Urinary bladder (tissue), 4 donors: Measurements from ENCODE around the gene HBS1L. TPM values are rescaled to one million over a fixed set of nuclear protein-coding genes. Genes with fewer than 3 reads are reported as not detected.

Experiments
- DNase-seq: peaks from one replicate; pipeline ENCODE4 v3.0.0-alpha.2; 2015; ENCODE audit errors: extremely low spot score
- H3K27ac ChIP-seq: one replicate; pipeline ENCODE4 v1.5.1; 2013; ENCODE audit warnings: low read depth, mild to moderate bottlenecking, moderate library complexity
- H3K36me3 ChIP-seq: one replicate; pipeline ENCODE4 v1.6.1; 2013; ENCODE audit warnings: mild to moderate bottlenecking, moderate library complexity; ENCODE audit not compliant: insufficient read depth
- H3K4me1 ChIP-seq: one replicate; pipeline ENCODE4 v1.6.1; 2013; ENCODE audit warnings: mild to moderate bottlenecking, moderate library complexity; ENCODE audit not compliant: insufficient read depth
- H3K4me3 ChIP-seq: one replicate; pipeline ENCODE4 v1.5.1; 2013; ENCODE audit warnings: low read depth, low read length
- whole genome bisulfite sequencing: extraction: QIAGEN DNeasy Blood & Tissue Kit; methylation state at CpG from one replicate; pipeline ENCODE4 v1.1.7; 2013; 5-methylcytosine and 5-hydroxymethylcytosine counted together
- polyA plus RNA-seq: library from polyadenylated mRNA; stranded (reverse); fragments of 200-250 nt; gene quantifications from one replicate; pipeline ENCODE4 v1.2.3, GENCODE V29; 2013
- total RNA-seq: library from RNA; depleted of rRNA; stranded (reverse); fragments of >200 nt; gene quantifications from one replicate; pipeline ENCODE4 v1.2.3, GENCODE V29; 2014
- donor health status: healthy with polysubstance abuse.
- donor health status: healthy.

The HBS1L gene
- total RNA-seq (105 TPM), polyA plus RNA-seq (47.3 TPM)

DNA sequence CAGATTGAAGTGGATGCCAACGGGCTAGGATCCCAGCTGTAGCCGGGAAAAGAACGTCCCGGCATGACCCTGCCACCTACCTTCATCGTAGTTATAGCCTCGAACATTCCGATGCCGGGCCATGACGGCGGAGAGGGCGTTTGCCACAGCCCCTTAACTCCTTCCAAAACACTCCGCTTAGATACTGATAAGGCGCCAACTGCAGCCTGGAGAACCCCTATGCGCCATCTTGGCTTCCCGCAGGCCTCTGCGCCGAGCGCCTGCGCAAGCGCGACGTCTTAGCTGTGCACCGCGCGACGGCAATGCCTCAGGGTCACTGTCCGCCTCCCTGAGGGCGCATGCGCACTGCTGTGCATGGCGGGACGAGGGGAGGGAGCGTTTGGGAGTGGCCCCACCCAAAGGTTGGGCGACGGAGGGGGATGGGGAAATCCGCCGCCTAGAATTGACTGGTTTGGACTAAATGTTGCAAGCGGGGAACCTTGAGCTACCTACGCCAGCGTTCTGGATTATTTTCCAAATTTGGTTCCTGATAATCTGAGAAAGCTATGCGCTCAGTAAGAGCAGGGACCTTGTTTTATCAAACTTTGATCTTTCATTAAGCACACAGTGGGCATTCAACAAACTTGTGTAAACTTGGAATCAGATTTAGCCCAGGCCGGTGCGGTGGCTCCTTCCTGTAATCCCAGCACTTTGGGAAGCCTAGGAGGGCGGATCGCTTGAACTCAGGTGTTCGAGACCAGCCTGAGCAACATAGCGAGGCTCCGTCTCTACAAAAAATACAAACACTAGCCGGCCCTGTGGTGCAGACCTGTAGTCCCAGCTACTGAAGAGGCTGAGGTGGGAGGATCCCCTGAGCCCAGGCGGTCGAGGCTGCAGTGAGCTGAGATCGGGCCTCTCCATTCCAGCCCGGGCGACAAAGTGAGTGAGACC, at the start of gene HBS1L:
TSS of gene HBS1L (minus strand) at position 254 of the 930 bp plus-strand sequence. CDS start at position 123, 131 bp downstream.
- Histone ChIP-seq H3K4me3 (peak within 1 kb of the TSS; percentile 55), H3K4me1 (no peaks in the 10 kb centered on the region), H3K27ac (peak within 1 kb of the TSS; percentile 76), H3K36me3 (no peaks in the 10 kb centered on the region)
- peak; percentile 93 for DNase-seq
- 13% methylated on average over 53 of the region's 53 CpGs for WGBS

GRCh38 chr6:135104199-135104598, 49.6 kb upstream of the HBS1L start:
- H3K4me1 ChIP-seq = no peaks in the 10 kb centered on the region
- no peaks in the 10 kb centered on the region for H3K36me3 ChIP-seq
- no peak overlapping the region for H3K4me3 ChIP-seq
- WGBS = 85% methylated on average over 4 of the region's 4 CpGs
- H3K27ac ChIP-seq = no peak overlapping the region
- DNase-seq = no peak

- H3K4me1 ChIP-seq = no peaks in the 10 kb centered on the region
- no peak overlapping the region for H3K4me3 ChIP-seq
- H3K27ac ChIP-seq = no peak overlapping the region
- no peaks in the 10 kb centered on the region for H3K36me3 ChIP-seq
- DNase-seq = no peak
These were observed 47.6 kb upstream of the HBS1L start for GRCh38 chr6:135102191-135102590.

DNA sequence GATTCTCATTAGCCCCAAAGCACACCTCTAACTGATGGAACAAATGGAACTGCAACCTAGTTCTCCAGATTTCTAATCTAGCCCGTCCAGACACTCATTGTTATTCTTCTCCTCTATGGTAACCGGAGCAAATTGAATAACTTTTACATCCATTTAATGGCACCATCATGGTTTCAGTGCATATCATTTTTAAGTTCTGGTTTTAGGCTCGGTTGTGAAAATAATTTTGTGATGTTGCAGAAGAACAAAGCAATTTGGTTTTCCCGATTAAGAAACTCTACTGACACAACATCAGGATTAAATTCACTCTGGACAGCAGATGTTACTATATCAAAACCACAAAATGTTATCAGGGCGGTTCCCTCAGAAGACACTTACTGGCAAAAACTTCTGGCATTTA, 42.5 kb upstream of the HBS1L start:
- 63% methylated on average over 5 of the region's 5 CpGs for WGBS
- Histone ChIP-seq H3K4me3 (no peak overlapping the region), H3K36me3 (no peaks in the 10 kb centered on the region), H3K4me1 (no peaks in the 10 kb centered on the region), H3K27ac (no peak overlapping the region)
- DNase-seq = no peak

DNA sequence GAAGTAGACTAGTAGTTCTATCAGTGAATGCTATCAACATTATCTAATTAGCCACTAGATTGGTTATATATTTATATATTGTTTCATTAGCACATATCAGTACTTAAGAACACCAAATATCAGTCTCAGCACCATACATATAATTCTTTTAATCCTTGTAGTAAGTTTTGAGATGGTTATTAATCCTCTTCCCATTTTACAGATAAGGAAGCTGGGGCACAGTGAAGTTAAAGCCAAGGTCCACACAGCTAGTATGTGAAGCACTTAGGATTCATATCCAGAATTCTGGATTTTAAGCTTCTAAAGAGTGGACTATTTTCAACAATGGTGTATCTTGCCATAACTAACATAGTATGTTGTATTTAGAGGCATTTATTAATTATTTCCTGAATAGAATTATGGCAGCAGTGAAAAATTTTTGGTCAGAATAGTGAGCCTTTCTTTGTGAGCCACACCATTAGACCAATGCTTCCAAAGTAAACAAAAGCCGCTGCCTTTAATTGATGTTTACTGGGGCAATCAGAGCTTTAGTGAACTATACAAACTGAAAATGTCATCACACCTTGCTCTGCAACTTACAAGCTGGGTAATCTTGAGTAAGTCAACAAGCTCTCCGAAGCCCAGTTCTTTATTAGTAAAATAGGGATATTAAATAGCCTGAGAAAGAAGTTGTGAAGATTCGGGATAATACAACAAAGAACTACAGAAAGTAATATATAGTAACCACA, 41.9 kb upstream of the HBS1L start:
- 54% methylated on average over 3 of the region's 3 CpGs for WGBS
- no peaks in the 10 kb centered on the region for H3K4me1 ChIP-seq
- H3K36me3 ChIP-seq = no peaks in the 10 kb centered on the region
- H3K27ac ChIP-seq = no peak overlapping the region
- no peak overlapping the region for H3K4me3 ChIP-seq
- no peak for DNase-seq

- Histone ChIP-seq H3K27ac (no peak overlapping the region), H3K36me3 (no peaks in the 10 kb centered on the region), H3K4me3 (no peak overlapping the region), H3K4me1 (no peaks in the 10 kb centered on the region)
- DNase-seq = no peak
- 71% methylated on average over 3 of the region's 3 CpGs for WGBS
These were observed 41.1 kb upstream of the HBS1L start for GRCh38 chr6:135095716-135096115.

DNA sequence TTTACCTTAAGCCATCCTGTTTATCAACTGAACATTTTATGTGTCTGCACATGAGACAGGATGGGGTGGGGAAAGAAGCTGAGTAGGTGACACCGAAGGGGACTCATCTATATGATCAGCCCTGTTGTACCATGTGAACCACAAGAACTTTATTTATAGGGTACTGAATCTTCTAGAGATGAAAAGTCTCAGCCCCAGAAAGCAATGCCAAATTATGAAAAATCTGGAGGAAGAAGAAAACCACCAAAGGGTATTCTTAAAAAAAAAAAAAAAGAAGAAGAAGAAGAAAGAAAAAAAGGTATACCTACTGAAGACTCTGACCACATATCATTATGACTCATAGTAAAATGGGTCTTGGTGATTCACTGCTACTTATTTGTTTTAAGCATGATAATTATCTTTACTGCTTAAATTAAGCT, 39.8 kb upstream of the HBS1L start:
- Histone ChIP-seq H3K4me1 (no peaks in the 10 kb centered on the region), H3K27ac (no peak overlapping the region), H3K4me3 (no peak overlapping the region), H3K36me3 (no peaks in the 10 kb centered on the region)
- WGBS = 87% methylated on average over 1 of the region's 1 CpG
- no peak for DNase-seq

DNA sequence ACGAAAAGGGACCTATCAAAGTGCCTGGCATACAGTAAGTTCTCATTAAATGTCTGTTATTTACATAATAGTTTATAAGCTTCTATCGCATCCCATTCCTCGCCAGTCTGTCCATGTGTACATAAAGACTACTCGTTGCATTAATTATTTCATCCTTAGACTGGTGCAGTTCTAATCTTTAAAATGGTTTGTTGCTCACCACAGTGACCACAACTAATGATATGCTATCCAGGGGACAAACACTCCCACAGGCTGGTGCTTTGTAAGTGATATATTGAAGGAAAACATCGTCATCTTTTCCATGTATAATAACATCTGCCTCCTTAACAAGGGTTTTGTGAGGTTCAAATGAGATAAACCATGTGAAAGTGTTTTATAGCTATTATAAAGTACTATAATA, 39.0 kb upstream of the HBS1L start:
- DNase-seq = no peak
- H3K4me3 ChIP-seq = no peak overlapping the region
- H3K27ac ChIP-seq = no peak overlapping the region
- no peaks in the 10 kb centered on the region for H3K36me3 ChIP-seq
- no peaks in the 10 kb centered on the region for H3K4me1 ChIP-seq
- WGBS = 59% methylated on average over 5 of the region's 5 CpGs

DNA sequence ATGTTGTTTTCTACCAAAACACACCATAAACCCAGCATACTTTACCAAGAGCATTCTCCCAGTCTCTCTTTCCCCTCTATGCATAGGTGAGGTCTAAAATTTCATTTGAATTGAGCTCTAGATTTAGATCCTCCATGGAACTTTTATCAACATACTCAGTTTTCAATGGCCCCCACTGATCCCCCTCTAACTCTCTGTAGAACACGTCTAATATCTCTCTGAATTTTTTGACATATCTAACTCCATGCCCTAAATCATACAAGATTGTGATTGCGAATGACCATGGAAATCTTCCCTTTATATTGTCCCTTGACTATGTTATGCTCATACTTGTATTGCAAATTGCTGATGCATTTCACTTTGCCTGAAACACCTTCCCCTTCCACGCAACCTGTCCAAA, 38.1 kb upstream of the HBS1L start:
- H3K36me3 ChIP-seq = no peaks in the 10 kb centered on the region
- no peak overlapping the region for H3K4me3 ChIP-seq
- H3K27ac ChIP-seq = no peak overlapping the region
- no peak for DNase-seq
- 88% methylated on average over 3 of the region's 3 CpGs for WGBS
- no peaks in the 10 kb centered on the region for H3K4me1 ChIP-seq

DNA sequence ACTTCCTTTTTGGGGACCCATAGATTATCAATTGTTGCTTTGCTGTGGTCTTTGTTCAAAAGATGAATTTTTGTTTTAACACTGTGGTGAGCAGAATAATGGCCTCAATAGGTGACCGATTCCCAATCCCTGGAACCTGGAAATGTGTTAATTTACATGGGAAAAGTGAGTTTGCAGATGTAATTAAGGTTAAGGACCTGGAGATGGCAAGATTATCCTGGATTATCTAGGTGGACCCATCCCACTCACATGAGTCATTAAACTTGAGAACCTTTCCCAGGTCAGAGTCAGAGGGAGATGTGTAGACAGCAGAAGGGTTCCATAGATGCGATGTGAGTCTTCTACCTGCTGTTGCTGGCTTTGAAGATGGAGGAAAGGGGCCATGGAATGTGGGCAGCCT, 36.2 kb upstream of the HBS1L start:
- Histone ChIP-seq H3K27ac (no peak overlapping the region), H3K36me3 (no peaks in the 10 kb centered on the region), H3K4me1 (no peaks in the 10 kb centered on the region), H3K4me3 (no peak overlapping the region)
- 88% methylated on average over 2 of the region's 2 CpGs for WGBS
- DNase-seq = no peak

GRCh38 chr6:135089901-135090300, 35.3 kb upstream of the HBS1L start:
- WGBS = 82% methylated on average over 4 of the region's 4 CpGs
- DNase-seq = no peak
- H3K36me3 ChIP-seq = no peaks in the 10 kb centered on the region

GRCh38 chr6:135088818-135089809, 34.5 kb upstream of the HBS1L start:
- no peak overlapping the region for H3K27ac ChIP-seq
- H3K4me1 ChIP-seq = no peaks in the 10 kb centered on the region
- no peaks in the 10 kb centered on the region for H3K36me3 ChIP-seq
- WGBS = 86% methylated on average over 3 of the region's 3 CpGs
- H3K4me3 ChIP-seq = no peak overlapping the region
- no peak for DNase-seq

More at GRCh38 chr6:135089901-135090300, 35.3 kb upstream of the HBS1L start:
- Histone ChIP-seq H3K4me1 (no peaks in the 10 kb centered on the region), H3K4me3 (no peak overlapping the region), H3K27ac (no peak overlapping the region)

- Histone ChIP-seq H3K4me1 (no peaks in the 10 kb centered on the region), H3K4me3 (no peak overlapping the region), H3K27ac (no peak overlapping the region), H3K36me3 (no peaks in the 10 kb centered on the region)
- WGBS = 70% methylated on average over 1 of the region's 1 CpG
- DNase-seq = no peak
These were observed 33.7 kb upstream of the HBS1L start for GRCh38 chr6:135088281-135088680.
